NCI-H748 (cell line): ENCODE measurements around the gene LY6G5C.
A peak's percentile ranks its signal among the peaks of the same experiment; 100 is the strongest.

Experiments used
- DNase-seq: peaks from one replicate; lab custom pipeline; 2025; ENCODE audit not compliant: unreplicated experiment; lab: John Stamatoyannopoulos, UW

The LY6G5C gene

GRCh38 chr6:31680226-31681134 is at the start of gene LY6G5C:
Gene LY6G5C, minus strand, starts transcription at chr6:31681067. Its CDS starts 694 bp downstream, at chr6:31680373.
- peak; percentile 95 for DNase-seq

GRCh38 chr6:31729979-31730630 is 49.2 kb upstream of the LY6G5C start:
- peak; percentile 90 for DNase-seq

GRCh38 chr6:31729515-31729978 is 48.7 kb upstream of the LY6G5C start:
- DNase-seq, result peak; percentile 92

GRCh38 chr6:31728767-31729514 is 48.1 kb upstream of the LY6G5C start, which contains the start of gene DDAH2:
Gene DDAH2, minus strand, starts transcription at chr6:31729299. Its CDS starts 138 bp downstream, at chr6:31729161.
- DNase-seq, result no peak

GRCh38 chr6:31727717-31728671 is 47.1 kb upstream of the LY6G5C start:
- DNase-seq, result no peak

- no peak for DNase-seq
Measured at GRCh38 chr6:31727034-31727716, 46.3 kb upstream of the LY6G5C start.

GRCh38 chr6:31725502-31726350 is 44.9 kb upstream of the LY6G5C start:
- DNase-seq, result no peak

GRCh38 chr6:31723980-31724691 is 43.3 kb upstream of the LY6G5C start:
- no peak for DNase-seq

- no peak for DNase-seq
Measured at GRCh38 chr6:31723245-31723979, 42.5 kb upstream of the LY6G5C start, which contains the start of gene MPIG6B. Gene MPIG6B, plus strand, starts transcription at chr6:31723373. Its CDS starts 11 bp downstream, at chr6:31723384.

- DNase-seq, result no peak
Measured at GRCh38 chr6:31722173-31722572, 41.3 kb upstream of the LY6G5C start.

- no peak for DNase-seq
Measured at GRCh38 chr6:31721351-31722020, 40.6 kb upstream of the LY6G5C start, which contains the start of gene LY6G6C. Gene LY6G6C, minus strand, starts transcription at chr6:31721746. Its CDS starts 67 bp downstream, at chr6:31721679.

GRCh38 chr6:31720196-31720770 is 39.4 kb upstream of the LY6G5C start:
- DNase-seq, result no peak

GRCh38 chr6:31719001-31719400 is 38.1 kb upstream of the LY6G5C start:
- DNase-seq, result no peak

GRCh38 chr6:31718265-31718664 is 37.4 kb upstream of the LY6G5C start:
- DNase-seq, result peak; percentile 96

- peak; percentile 54 for DNase-seq
Measured at GRCh38 chr6:31717499-31718222, 36.8 kb upstream of the LY6G5C start.
